Immature natural killer cell (primary cell): Measurements from ENCODE around the gene INHBC. TPM values are rescaled to one million over a fixed set of nuclear protein-coding genes. Genes with fewer than 3 reads are reported as not detected.

Experiments used
- DNase-seq, 3 donors: peaks; one replicate each; pipeline ENCODE4 v3.0.0; 2022; ENCODE audit warnings: mixed read lengths in 1 of 3
- H3K27ac Mint-ChIP-seq, 6 donors: one replicate each; pipeline ENCODE4 v1.8.0; 2020; ENCODE audit warnings: mixed read lengths in 6 of 6, mild to moderate bottlenecking in 5 of 6, inconsistent platforms in 4 of 6, moderate library complexity in 3 of 6
- H3K27me3 Mint-ChIP-seq, 3 donors: one replicate each; pipeline ENCODE4 v1.8.0; 2020 to 2021; ENCODE audit warnings: low read depth in 3 of 3, mild to moderate bottlenecking in 3 of 3, mixed read lengths in 3 of 3, moderate library complexity in 3 of 3, inconsistent platforms in 1 of 3
- H3K36me3 Mint-ChIP-seq, 3 donors: one replicate each; pipeline ENCODE4 v1.8.0; 2020; ENCODE audit warnings: mixed read lengths in 3 of 3, inconsistent platforms in 2 of 3, mild to moderate bottlenecking in 2 of 3
- H3K4me1 Mint-ChIP-seq, 2 donors: one replicate each; pipeline ENCODE4 v1.8.0; 2020; ENCODE audit warnings: inconsistent platforms in 2 of 2, mild to moderate bottlenecking in 2 of 2, mixed read lengths in 2 of 2, moderate library complexity in 1 of 2
- H3K4me3 Mint-ChIP-seq, 5 donors: one replicate each; pipeline ENCODE4 v1.8.0; 2020; ENCODE audit warnings: mild to moderate bottlenecking in 5 of 5, mixed read lengths in 5 of 5, inconsistent platforms in 3 of 5, moderate library complexity in 3 of 5
- H3K9me3 Mint-ChIP-seq, 6 donors: one replicate each; pipeline ENCODE4 v1.8.0; 2020; ENCODE audit warnings: mild to moderate bottlenecking in 6 of 6, mixed read lengths in 6 of 6, inconsistent platforms in 4 of 6, moderate library complexity in 3 of 6
- polyA plus RNA-seq, 3 donors: library from polyadenylated mRNA; unstranded; fragments of 300-500 nt; fragmentation: Illumina TruSeq; gene quantifications; one replicate each; pipeline ENCODE4 v1.2.3, GENCODE V29; 2021

INHBC gene
- polyA plus RNA-seq, 3 donors from 2014 or later, result 0.15 TPM; not detected in 2

DNA sequence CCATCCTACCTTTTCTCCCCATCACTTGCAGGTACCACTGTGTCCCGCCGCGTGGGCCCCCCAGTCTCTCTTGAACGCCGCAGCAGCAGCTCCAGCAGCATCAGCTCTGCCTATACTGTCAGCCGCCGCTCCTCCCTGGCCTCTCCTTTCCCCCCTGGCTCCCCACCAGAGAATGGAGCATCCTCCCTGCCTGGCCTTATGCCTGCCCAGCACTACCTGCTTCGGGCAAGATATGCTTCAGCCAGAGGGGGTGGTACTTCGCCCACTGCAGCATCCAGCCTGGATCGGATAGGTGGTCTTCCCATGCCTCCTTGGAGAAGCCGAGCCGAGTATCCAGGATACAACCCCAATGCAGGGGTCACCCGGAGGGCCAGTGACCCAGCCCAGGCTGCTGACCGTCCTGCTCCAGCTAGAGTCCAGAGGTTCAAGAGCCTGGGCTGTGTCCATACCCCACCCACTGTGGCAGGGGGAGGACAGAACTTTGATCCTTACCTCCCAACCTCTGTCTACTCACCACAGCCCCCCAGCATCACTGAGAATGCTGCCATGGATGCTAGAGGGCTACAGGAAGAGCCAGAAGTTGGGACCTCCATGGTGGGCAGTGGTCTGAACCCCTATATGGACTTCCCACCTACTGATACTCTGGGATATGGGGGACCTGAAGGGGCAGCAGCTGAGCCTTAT is 35.8 kb downstream of the INHBC start:
- peaks cover 69 to 74% of the 10 kb centered on the region in 2 donors for H3K4me1 Mint-ChIP-seq
- no peaks in the 10 kb centered on the region for H3K9me3 Mint-ChIP-seq
- no peak overlapping the region for H3K4me3 Mint-ChIP-seq
- DNase-seq, result no peak
- peak overlapping the region in 4 of 6 donors; percentile 60 to 83 (median 75) for H3K27ac Mint-ChIP-seq
- H3K36me3 Mint-ChIP-seq, result peaks cover 36 to 44% (median 36%) of the 10 kb centered on the region in 3 donors
- peaks cover 17 to 39% (median 35%) of the 10 kb centered on the region in 3 donors for H3K27me3 Mint-ChIP-seq

DNA sequence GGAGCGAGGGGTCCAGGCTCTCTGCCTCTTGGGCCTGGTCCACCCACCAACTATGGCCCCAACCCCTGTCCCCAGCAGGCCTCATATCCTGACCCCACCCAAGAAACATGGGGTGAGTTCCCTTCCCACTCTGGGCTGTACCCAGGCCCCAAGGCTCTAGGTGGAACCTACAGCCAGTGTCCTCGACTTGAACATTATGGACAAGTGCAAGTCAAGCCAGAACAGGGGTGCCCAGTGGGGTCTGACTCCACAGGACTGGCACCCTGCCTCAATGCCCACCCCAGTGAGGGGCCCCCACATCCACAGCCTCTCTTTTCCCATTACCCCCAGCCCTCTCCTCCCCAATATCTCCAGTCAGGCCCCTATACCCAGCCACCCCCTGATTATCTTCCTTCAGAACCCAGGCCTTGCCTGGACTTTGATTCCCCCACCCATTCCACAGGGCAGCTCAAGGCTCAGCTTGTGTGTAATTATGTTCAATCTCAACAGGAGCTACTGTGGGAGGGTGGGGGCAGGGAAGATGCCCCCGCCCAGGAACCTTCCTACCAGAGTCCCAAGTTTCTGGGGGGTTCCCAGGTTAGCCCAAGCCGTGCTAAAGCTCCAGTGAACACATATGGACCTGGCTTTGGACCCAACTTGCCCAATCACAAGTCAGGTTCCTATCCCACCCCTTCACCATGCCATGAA is 36.5 kb downstream of the INHBC start:
- Mint-ChIP-seq H3K4me3 (no peak overlapping the region), H3K9me3 (no peaks in the 10 kb centered on the region), H3K4me1 (peaks cover 67 to 70% of the 10 kb centered on the region in 2 donors), H3K27me3 (peaks cover 22 to 41% (median 41%) of the 10 kb centered on the region in 3 donors), H3K27ac (peak overlapping the region; percentile 60 to 83 (median 70)), H3K36me3 (peaks cover 36 to 44% (median 36%) of the 10 kb centered on the region in 3 donors)
- no peak for DNase-seq

DNA sequence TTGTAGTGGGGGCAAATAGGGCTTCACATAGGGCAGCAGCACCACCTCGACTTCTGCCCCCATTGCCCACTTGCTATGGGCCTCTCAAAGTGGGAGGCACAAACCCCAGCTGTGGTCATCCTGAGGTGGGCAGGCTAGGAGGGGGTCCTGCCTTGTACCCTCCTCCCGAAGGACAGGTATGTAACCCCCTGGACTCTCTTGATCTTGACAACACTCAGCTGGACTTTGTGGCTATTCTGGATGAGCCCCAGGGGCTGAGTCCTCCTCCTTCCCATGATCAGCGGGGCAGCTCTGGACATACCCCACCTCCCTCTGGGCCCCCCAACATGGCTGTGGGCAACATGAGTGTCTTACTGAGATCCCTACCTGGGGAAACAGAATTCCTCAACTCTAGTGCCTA is 37.1 kb downstream of the INHBC start:
- H3K36me3 Mint-ChIP-seq, result peaks cover 37 to 44% (median 42%) of the 10 kb centered on the region in 3 donors
- DNase-seq, result no peak
- H3K27me3 Mint-ChIP-seq, result peaks cover 27 to 45% (median 41%) of the 10 kb centered on the region in 3 donors
- H3K4me1 Mint-ChIP-seq, result peaks cover 73 to 75% of the 10 kb centered on the region in 2 donors
- H3K4me3 Mint-ChIP-seq, result no peak overlapping the region
- no peaks in the 10 kb centered on the region for H3K9me3 Mint-ChIP-seq
- peak overlapping the region; percentile 61 to 80 (median 73) for H3K27ac Mint-ChIP-seq

DNA sequence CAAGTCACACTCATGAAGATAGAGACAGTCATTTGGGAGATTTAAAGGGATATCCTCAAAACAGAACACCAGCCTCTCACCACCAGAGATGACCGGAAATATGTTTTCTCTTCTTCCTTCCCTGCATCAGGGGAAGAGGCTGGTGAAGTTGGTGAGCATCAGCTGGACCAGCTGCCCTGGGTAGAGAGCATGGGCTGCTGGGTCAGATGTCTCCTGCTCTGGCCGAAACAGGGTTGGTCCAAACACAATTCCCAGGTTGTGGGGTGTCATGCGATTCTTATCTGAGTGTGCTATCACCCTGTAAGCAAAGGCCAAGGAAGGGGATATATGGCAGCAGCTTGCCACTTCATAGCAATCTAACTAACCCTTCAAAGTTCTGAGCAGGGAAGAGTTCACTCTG is 37.8 kb downstream of the INHBC start:
- peaks cover 78 to 82% of the 10 kb centered on the region in 2 donors for H3K4me1 Mint-ChIP-seq
- H3K9me3 Mint-ChIP-seq, result no peaks in the 10 kb centered on the region
- peak overlapping the region in 1 of 5 donors; percentile 17 for H3K4me3 Mint-ChIP-seq
- peaks cover 35 to 47% (median 46%) of the 10 kb centered on the region in 3 donors for H3K27me3 Mint-ChIP-seq
- peaks cover 40 to 51% (median 46%) of the 10 kb centered on the region in 3 donors for H3K36me3 Mint-ChIP-seq
- H3K27ac Mint-ChIP-seq, result peak overlapping the region; percentile 55 to 80 (median 73)
- DNase-seq, result no peak

DNA sequence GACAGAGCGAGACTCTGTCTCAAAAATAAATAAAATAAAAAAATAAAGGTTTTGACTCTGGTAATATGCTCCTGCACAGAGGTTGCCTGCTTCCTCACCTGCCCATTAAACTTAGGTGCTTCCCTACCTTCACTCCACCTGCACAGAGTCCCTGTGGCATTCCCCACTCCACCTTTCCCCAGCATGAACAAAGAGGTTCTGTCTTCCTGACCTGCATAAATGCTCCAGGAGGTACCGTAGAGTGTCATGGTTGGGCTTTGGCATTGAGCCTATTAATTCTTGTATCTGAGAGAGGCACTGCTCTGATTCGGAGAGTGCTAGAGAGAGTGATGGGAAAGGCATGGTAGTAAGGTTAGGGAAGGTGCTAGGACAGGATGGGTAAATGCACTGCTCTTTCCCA is 38.8 kb downstream of the INHBC start:
- Mint-ChIP-seq H3K4me1 (peaks cover 85 to 86% of the 10 kb centered on the region in 2 donors), H3K36me3 (peaks cover 46 to 56% (median 49%) of the 10 kb centered on the region in 3 donors)

DNA sequence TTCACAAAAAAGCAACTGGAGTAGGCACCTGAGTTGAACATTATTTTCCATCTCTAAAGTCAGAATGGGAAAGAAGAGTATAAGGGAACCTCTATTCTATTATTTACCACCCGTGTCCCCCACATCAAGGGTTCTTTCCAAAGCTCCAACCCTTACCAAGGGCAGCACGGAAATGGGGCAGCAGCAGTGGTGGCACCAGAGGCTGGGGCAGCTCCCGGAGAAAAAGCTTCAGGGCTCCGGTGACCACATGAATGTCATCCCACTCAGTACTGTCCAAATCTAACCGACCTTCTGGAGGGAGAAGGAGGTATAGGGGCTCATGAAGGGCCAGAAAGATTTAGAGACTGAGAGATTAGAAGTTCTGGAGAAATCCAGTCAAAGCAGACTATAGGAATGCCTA is 39.3 kb downstream of the INHBC start:
- Mint-ChIP-seq H3K27ac (peak overlapping the region; percentile 87 to 100 (median 92)), H3K4me3 (peak overlapping the region; percentile 79 to 87 (median 83)), H3K36me3 (peaks cover 46 to 56% (median 47%) of the 10 kb centered on the region in 3 donors), H3K9me3 (no peaks in the 10 kb centered on the region), H3K4me1 (peaks cover 86 to 90% of the 10 kb centered on the region in 2 donors), H3K27me3 (peaks cover 44 to 54% (median 51%) of the 10 kb centered on the region in 3 donors)
- DNase-seq, result no peak

More for the DNA sequence above, 38.8 kb downstream of the INHBC start:
- H3K9me3 Mint-ChIP-seq, result no peaks in the 10 kb centered on the region
- H3K27me3 Mint-ChIP-seq, result peaks cover 40 to 51% (median 48%) of the 10 kb centered on the region in 3 donors
- peak overlapping the region; percentile 76 to 100 (median 92) for H3K27ac Mint-ChIP-seq
- peak overlapping the region; percentile 51 to 84 (median 56) for H3K4me3 Mint-ChIP-seq
- no peak for DNase-seq

DNA sequence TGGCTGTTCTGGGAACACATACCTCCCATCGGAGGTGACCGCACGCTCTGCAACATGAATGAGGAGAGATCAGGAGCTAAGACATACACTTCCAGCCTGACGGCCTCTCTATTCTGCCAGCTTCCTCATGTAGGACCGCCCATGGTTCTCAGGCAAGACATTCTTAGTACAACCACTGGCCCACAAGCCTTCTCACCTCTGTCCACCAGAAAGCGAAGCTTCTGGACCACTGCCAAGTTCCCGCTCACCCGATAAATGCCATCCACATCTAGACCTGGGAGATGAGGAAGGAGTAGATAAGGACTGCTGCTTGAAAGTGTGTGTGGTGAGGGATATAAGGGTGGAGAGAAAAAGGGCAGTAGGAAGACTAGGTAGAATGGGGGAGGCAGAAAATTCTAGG is 39.8 kb downstream of the INHBC start:
- Mint-ChIP-seq H3K4me1 (peaks cover 86 to 89% of the 10 kb centered on the region in 2 donors), H3K36me3 (peaks cover 43 to 52% (median 43%) of the 10 kb centered on the region in 3 donors), H3K27ac (peak overlapping the region; percentile 87 to 100 (median 92)), H3K27me3 (peaks cover 47 to 58% (median 50%) of the 10 kb centered on the region in 3 donors), H3K4me3 (peak overlapping the region; percentile 79 to 87 (median 83)), H3K9me3 (no peaks in the 10 kb centered on the region)
- DNase-seq, result peak; percentile 57 to 59 (median 59)

DNA sequence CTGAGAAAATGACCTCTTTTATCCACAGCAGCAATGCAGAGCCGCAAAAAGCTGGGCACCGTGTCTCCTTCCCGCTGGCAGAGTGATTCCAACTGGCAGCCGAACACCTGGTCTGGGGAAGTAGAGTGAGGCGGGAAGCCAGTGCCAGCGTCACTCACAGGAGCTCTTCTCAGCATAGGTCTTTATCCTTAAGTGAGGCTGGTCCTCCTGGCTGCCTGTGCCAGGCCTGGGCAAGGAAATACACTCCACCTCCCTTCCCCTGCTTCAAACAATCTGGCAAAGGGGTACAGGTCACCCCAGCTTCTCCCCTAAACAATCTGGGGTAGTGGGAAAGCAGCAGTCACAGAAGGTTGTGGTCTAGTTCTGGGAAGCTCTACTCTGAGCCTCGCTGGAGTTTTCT is 40.3 kb downstream of the INHBC start:
- peaks cover 43 to 49% (median 43%) of the 10 kb centered on the region in 3 donors for H3K36me3 Mint-ChIP-seq
- H3K9me3 Mint-ChIP-seq, result no peaks in the 10 kb centered on the region
- H3K4me3 Mint-ChIP-seq, result peak overlapping the region; percentile 79 to 87 (median 83)
- peaks cover 86 to 89% of the 10 kb centered on the region in 2 donors for H3K4me1 Mint-ChIP-seq
- H3K27me3 Mint-ChIP-seq, result peaks cover 50 to 62% (median 51%) of the 10 kb centered on the region in 3 donors
- DNase-seq, result no peak
- H3K27ac Mint-ChIP-seq, result peak overlapping the region; percentile 87 to 100 (median 92)

DNA sequence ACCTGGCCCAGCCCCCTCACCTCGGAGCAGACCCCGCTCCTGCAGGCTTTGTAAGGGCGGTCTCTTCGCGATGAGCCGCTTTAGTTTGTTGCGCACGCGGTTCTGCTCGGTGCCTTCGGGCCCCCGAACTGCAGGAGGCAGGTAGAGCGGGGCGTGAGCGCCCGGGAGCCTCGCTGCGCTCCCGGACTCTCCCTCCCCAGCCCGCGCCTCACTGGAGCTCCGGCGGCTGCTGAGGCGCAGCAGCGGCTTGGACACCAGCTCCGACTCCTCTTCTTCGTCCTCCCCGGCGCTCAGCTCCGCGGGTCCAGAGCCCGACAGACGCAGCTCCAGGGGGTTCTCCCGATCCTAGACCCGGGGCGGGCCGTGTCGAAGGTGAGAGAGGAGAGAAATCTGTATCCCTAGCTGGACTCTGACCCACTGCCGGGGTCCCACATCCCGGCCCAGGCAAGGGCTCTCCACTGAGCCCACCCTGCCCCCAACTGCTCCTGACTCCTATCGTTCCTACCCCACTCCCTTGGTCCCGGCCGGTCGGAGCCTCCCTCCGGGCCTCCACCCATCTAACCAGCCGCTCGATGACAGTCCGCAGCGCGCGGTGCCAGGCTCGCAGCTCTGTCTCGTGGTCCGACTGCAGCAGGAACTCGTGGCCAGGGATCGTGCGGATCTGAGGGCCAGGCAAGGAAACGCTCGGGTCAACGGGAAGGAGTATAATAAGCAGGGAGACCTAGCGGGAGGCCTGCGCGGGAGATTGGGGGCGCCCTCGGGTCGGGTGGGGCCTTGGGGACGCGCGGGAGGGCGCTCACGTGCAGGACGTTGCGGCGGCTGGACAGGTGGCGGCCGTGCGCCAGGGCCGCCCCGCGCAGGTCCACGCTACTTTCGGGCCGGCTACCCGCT is 40.9 kb downstream of the INHBC start:
- Mint-ChIP-seq H3K9me3 (no peaks in the 10 kb centered on the region), H3K4me3 (peak overlapping the region; percentile 90 to 97 (median 95)), H3K36me3 (peaks cover 43 to 49% (median 43%) of the 10 kb centered on the region in 3 donors), H3K4me1 (peaks cover 89 to 90% of the 10 kb centered on the region in 2 donors), H3K27ac (peak overlapping the region; percentile 99 to 100 (median 100)), H3K27me3 (peaks cover 51 to 67% (median 54%) of the 10 kb centered on the region in 3 donors)
- DNase-seq, result no peak

DNA sequence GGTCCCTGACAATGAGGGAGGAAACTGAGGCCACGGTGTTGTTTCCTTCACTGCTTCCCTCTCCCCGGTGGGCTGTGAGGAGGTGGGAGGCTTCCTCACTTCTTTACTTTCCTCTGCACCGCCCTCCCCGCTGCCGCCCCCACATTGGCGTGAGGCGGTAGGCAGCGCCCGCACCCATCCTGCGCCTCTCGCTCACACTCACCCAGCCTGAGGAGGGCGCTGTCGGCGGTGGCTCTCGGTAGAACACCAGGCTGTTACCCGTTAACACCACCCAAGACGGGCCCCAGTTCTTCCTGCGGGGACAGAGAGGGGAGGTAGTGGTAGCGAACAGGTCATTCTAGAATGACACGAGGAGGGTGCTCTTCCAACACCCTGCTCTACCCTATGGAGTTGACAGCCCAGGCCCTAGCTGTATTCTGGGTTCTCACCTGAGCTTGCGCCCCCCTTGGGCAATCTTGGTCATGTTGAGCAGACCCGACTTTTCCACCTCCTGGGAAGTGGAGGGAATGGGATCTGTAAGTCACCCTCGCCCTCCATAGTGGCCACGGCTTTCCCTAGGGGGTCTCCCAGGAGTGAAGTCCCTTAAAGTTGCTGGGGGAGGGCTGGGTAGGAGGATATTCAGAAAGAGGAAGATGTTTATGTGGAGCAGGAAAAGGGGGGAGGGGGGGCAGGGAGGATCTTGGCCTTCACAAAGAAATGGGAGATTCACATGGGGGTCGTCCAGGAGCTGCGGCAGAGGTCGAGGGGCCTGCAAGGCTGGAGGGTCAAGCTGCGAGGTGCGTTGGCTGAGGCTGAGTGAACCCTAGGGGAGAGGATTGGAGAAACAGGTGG is 41.8 kb downstream of the INHBC start:
- H3K27me3 Mint-ChIP-seq, result peaks cover 47 to 61% (median 56%) of the 10 kb centered on the region in 3 donors
- peak overlapping the region; percentile 99 to 100 (median 100) for H3K27ac Mint-ChIP-seq
- H3K4me3 Mint-ChIP-seq, result peak overlapping the region; percentile 90 to 97 (median 95)
- H3K36me3 Mint-ChIP-seq, result peaks cover 43 to 49% (median 43%) of the 10 kb centered on the region in 3 donors
- DNase-seq, result peak; percentile 76 to 83 (median 81)
- H3K9me3 Mint-ChIP-seq, result no peaks in the 10 kb centered on the region
- H3K4me1 Mint-ChIP-seq, result peaks cover 91 to 92% of the 10 kb centered on the region in 2 donors

DNA sequence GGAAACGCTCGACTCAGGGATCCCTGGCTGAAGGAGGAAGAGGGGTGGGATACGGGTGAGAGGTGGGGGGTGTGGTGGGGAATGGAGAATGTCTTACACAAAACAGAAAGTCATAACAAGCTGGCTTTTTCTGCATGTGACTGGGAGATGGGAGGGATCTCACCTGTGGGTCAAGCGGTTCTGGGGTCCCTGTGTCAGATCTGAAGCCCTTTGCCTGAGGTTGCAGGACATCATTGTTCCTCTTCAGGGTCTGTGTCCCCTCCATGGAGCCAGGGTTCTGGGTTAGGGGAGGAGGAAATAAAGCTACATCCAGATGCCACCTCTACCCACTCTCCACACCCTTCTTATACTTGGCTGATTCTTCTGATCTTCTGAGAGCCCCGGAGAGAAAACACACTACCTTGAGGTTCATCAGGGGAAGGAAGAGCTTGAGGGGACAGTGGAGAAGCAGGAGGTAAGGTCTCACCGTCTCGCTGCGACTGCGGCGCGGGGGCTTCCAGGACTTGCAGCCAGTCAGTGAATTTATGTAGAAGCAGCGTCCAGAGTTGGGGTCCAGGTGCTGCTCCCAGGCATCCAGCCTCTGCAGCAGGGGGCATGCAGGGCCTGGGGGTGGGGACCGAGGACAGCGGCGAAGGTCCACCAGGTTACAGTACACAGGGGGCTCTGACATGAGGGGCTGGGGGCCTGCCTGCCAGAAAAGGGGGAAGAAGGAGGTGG is 42.6 kb downstream of the INHBC start:
- Mint-ChIP-seq H3K4me3 (peak overlapping the region; percentile 90 to 97 (median 95)), H3K27ac (peak overlapping the region; percentile 99 to 100 (median 100)), H3K27me3 (peaks cover 47 to 58% (median 56%) of the 10 kb centered on the region in 3 donors), H3K4me1 (peaks cover 90% of the 10 kb centered on the region in 2 donors), H3K36me3 (peaks cover 40 to 44% (median 43%) of the 10 kb centered on the region in 3 donors), H3K9me3 (no peaks in the 10 kb centered on the region)
- no peak for DNase-seq
